ENCODE measurements around the gene CELF5. TPM values are rescaled to one million over a fixed set of nuclear protein-coding genes. Genes with fewer than 3 reads are reported as not detected.

The CELF5 gene
- total and polyA plus RNA-seq, 10 of the 15 experiments (the other 5 are each of a cell fraction or from before 2014, with no cell fraction given): 0.01 to 0.04 TPM; not detected in 8

DNA sequence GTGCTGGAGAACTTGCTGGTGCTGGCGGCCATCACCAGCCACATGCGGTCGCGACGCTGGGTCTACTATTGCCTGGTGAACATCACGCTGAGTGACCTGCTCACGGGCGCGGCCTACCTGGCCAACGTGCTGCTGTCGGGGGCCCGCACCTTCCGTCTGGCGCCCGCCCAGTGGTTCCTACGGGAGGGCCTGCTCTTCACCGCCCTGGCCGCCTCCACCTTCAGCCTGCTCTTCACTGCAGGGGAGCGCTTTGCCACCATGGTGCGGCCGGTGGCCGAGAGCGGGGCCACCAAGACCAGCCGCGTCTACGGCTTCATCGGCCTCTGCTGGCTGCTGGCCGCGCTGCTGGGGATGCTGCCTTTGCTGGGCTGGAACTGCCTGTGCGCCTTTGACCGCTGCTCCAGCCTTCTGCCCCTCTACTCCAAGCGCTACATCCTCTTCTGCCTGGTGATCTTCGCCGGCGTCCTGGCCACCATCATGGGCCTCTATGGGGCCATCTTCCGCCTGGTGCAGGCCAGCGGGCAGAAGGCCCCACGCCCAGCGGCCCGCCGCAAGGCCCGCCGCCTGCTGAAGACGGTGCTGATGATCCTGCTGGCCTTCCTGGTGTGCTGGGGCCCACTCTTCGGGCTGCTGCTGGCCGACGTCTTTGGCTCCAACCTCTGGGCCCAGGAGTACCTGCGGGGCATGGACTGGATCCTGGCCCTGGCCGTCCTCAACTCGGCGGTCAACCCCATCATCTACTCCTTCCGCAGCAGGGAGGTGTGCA is 45.3 kb upstream of the CELF5 start:
- ATAC-seq (peak; percentile 33), DNase-seq (ENCODE audit: low read depth, low spot score) (no peak), FAIRE-seq (no peak)
- H3K79me2 ChIP-seq (ENCODE audit: control insufficient read depth, insufficient read depth, low read length): peaks cover 51% of the 10 kb centered on the region
- peak overlapping the region; percentile 95 for H3K27ac ChIP-seq (ENCODE audit: control insufficient read depth, insufficient read depth)
- in situ Hi-C loops (cut with MboI): no loop called here
- H4K20me1 ChIP-seq (ENCODE audit: control insufficient read depth, insufficient read depth): no peaks in the 10 kb centered on the region; the same call in 1 of the 2 replicates
- POLR2A ChIA-PET: interaction anchor here (1.0 to 1.1 kb wide), 2 partner anchors 46 to 50 kb away, joined by 3 read pairs; no protein-coding TSS in a partner anchor
- TF ChIP-seq YY1 (IDR thresholded peaks at IDR 0.05; ENCODE audit: low read depth, low read length) (peak; percentile 58), NFXL1 (IDR thresholded peaks at IDR 0.05; ENCODE audit: borderline replicate concordance) (no peak), IKZF1 (conservative IDR thresholded peaks at IDR 0.05) (peak; percentile 39; the same call in 1 of the 2 replicates), NRF1 (conservative IDR thresholded peaks at IDR 0.05; ENCODE audit: low read depth, low read length) (no peak), ELK1 (IDR thresholded peaks at IDR 0.05; ENCODE audit: low read depth, low read length) (no peak), MYC (IDR thresholded peaks at IDR 0.05; ENCODE audit: insufficient read depth, insufficient read length, insufficient replicate concordance, low read length, severe bottlenecking) (peak; percentile 57), SMC3 (IDR thresholded peaks at IDR 0.05; ENCODE audit: borderline replicate concordance, low read length) (no peak), BACH1 (IDR thresholded peaks at IDR 0.05; ENCODE audit: borderline replicate concordance) (peak; percentile 28; the same call in 1 of the 2 replicates), CREM (IDR thresholded peaks at IDR 0.05; ENCODE audit: low read depth) (no peak), PAX5 (IDR thresholded peaks at IDR 0.05; ENCODE audit: borderline replicate concordance, low read depth, low read length) (no peak), ZNF687 (IDR thresholded peaks at IDR 0.05) (peak; percentile 12), CBFB (IDR thresholded peaks at IDR 0.05; ENCODE audit: low read depth) (no peak), POLR2A (IDR thresholded peaks at IDR 0.05; ENCODE audit: low read depth, low read length) (peak; percentile 41), BHLHE40 (IDR thresholded peaks at IDR 0.05; ENCODE audit: borderline replicate concordance in 1 of 2, low read depth in 2 of 2, low read length in 1 of 2) (peak in 1 of 2 experiments; percentile 31; a peak in 1 of 4 replicates), GABPA (IDR thresholded peaks at IDR 0.05; ENCODE audit: low read depth) (no peak), POLR2AphosphoS5 (IDR thresholded peaks at IDR 0.05; ENCODE audit: low read length) (0 out of 2 replicates have a peak, but pooled peaks have one; percentile 42)
- intact Hi-C loops (cut with micrococcal nuclease; ENCODE audit: unreplicated experiment): no loop called here
- under 1% methylated on average over 48 of the region's 52 CpGs for WGBS (ENCODE audit: insufficient coverage, insufficient replicate concordance, low lambda C conversion rate, missing lambda C conversion rate)
- RAD21 ChIA-PET (ENCODE audit: unreplicated experiment): no interaction called here
- H2AFZ ChIP-seq (ENCODE audit: control insufficient read depth, low read depth, low read length): peak overlapping the region; percentile 58
- no peaks in the 10 kb centered on the region for H3K36me3 ChIP-seq (ENCODE audit: control insufficient read depth in 2 of 2, insufficient read depth in 2 of 2, low read length in 1 of 2)
- peak overlapping the region; percentile 89 for H3K9ac ChIP-seq (ENCODE audit: control insufficient read depth, insufficient read depth, low read length)
- no peaks in the 10 kb centered on the region for H3K27me3 ChIP-seq (replicated peaks in 1 of 2; ENCODE audit: control insufficient read depth in 2 of 2, insufficient read depth in 2 of 2, low read length in 1 of 2)
- H3K4me1 ChIP-seq (ENCODE audit: control insufficient read depth, insufficient read depth, low read length): peaks cover 22% of the 10 kb centered on the region
- BruUV-seq (replicated peaks): TSS peak; percentile 61
- peak overlapping the region; percentile 52 for H3K4me2 ChIP-seq (ENCODE audit: control insufficient read depth, insufficient read depth)
- CTCF ChIA-PET: interaction anchor here (0.5 kb wide), 1 partner anchor 97 kb away, joined by 3 read pairs; no protein-coding TSS in a partner anchor
- no peaks in the 10 kb centered on the region for H3K9me3 ChIP-seq (replicated peaks; ENCODE audit: control insufficient read depth, insufficient read depth, low read length)
- SMC1A ChIA-PET (ENCODE audit: uncharacterized antibody, unreplicated experiment): no interaction called here
- peak overlapping the region; percentile 81 for H3K4me3 ChIP-seq
